Measurements from ENCODE around the gene MICOS13.

MICOS13 gene

DNA sequence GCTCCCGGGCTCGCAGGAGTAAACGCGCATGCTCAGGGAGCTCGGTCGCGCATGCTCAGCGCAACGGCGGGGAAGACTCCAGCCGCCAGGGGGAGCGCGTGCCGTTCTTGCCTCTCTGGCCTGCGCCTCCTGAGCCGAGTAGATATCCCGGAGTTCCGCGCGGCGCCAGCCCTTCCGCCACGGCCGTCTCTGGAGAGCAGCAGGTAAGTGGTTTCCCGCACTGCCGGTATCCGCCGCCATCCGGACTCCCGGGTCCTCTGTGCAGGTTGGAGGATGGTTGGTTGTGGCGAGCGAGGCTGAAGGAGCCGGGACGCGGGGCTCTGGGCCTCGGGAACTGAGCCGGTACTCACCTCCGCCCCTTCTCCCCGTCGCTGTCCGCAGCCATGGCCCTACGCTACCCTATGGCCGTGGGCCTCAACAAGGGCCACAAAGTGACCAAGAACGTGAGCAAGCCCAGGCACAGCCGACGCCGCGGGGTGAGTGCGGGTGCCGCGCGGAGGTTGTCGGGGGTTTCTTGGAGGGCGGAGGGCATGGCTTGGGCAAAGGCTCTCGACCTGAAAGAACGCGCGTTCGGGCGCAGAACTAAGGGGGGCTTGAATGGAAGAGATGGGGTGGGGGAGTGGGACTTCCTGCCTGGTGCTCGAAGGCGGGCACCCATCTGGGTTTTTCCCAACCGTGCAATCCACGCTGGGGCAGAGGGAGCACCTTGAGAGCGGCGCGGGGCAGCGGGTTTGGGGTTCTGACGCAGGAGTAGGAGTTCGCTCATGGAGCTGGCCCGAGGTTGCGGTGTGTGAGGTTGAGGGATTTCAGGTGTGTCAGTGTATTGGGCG, 10.0 kb upstream of the MICOS13 start, which contains the start of gene RPL36 (continued):
- TF ChIP-seq ZNF114 (tag by site-specific recombination; IDR thresholded peaks at IDR 0.05) (no peak), ZSCAN16 (tag by site-specific recombination; IDR thresholded peaks at IDR 0.05) (0 out of 2 replicates have a peak, but pooled peaks have one; percentile 52), RBAK (tag by site-specific recombination; IDR thresholded peaks at IDR 0.05) (0 out of 2 replicates have a peak, but pooled peaks have one; percentile 41), ZNF626 (tag by site-specific recombination; IDR thresholded peaks at IDR 0.05) (no peak), SALL2 (tag by site-specific recombination; IDR thresholded peaks at IDR 0.05; ENCODE audit: borderline replicate concordance) (no peak), ZNF707 (tag by site-specific recombination; IDR thresholded peaks at IDR 0.05) (no peak), SCRT2 (tag by site-specific recombination; IDR thresholded peaks at IDR 0.05) (peak; percentile 84), ZXDB (tag by site-specific recombination; IDR thresholded peaks at IDR 0.05) (peak; percentile 93), EGR2 (tag by site-specific recombination; IDR thresholded peaks at IDR 0.05; ENCODE audit: low read depth) (no peak), TRIM28 (IDR thresholded peaks at IDR 0.05; ENCODE audit: borderline replicate concordance, low read length) (peak; percentile 14; the same call in 1 of the 2 replicates), KLF7 (tag by site-specific recombination; IDR thresholded peaks at IDR 0.05; ENCODE audit: borderline replicate concordance) (peak; percentile 53; the same call in 1 of the 2 replicates), KLF8 (tag by site-specific recombination; IDR thresholded peaks at IDR 0.05) (peak; percentile 81; the same call in 1 of the 2 replicates), ZBTB1 (tag by site-specific recombination; IDR thresholded peaks at IDR 0.05) (no peak), ZNF510 (tag by site-specific recombination; IDR thresholded peaks at IDR 0.05; ENCODE audit: insufficient replicate concordance) (no peak), ZFP69B (tag by site-specific recombination; IDR thresholded peaks at IDR 0.05) (peak; percentile 43; the same call in 1 of the 2 replicates)
- TF ChIP-seq, protein P1, sequence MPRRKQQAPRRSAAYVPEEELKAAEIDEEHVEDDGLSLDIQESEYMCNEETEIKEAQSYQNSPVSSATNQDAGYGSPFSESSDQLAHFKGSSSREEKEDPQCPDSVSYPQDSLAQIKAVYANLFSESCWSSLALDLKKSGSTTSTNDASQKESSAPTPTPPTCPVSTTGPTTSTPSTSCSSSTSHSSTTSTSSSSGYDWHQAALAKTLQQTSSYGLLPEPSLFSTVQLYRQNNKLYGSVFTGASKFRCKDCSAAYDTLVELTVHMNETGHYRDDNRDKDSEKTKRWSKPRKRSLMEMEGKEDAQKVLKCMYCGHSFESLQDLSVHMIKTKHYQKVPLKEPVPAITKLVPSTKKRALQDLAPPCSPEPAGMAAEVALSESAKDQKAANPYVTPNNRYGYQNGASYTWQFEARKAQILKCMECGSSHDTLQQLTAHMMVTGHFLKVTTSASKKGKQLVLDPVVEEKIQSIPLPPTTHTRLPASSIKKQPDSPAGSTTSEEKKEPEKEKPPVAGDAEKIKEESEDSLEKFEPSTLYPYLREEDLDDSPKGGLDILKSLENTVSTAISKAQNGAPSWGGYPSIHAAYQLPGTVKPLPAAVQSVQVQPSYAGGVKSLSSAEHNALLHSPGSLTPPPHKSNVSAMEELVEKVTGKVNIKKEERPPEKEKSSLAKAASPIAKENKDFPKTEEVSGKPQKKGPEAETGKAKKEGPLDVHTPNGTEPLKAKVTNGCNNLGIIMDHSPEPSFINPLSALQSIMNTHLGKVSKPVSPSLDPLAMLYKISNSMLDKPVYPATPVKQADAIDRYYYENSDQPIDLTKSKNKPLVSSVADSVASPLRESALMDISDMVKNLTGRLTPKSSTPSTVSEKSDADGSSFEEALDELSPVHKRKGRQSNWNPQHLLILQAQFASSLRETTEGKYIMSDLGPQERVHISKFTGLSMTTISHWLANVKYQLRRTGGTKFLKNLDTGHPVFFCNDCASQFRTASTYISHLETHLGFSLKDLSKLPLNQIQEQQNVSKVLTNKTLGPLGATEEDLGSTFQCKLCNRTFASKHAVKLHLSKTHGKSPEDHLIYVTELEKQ (tag by site-specific recombination; IDR thresholded peaks at IDR 0.05; ENCODE audit: borderline replicate concordance), result no peak
- TF ChIP-seq, protein P2, sequence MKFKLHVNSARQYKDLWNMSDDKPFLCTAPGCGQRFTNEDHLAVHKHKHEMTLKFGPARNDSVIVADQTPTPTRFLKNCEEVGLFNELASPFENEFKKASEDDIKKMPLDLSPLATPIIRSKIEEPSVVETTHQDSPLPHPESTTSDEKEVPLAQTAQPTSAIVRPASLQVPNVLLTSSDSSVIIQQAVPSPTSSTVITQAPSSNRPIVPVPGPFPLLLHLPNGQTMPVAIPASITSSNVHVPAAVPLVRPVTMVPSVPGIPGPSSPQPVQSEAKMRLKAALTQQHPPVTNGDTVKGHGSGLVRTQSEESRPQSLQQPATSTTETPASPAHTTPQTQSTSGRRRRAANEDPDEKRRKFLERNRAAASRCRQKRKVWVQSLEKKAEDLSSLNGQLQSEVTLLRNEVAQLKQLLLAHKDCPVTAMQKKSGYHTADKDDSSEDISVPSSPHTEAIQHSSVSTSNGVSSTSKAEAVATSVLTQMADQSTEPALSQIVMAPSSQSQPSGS (tag by site-specific recombination; IDR thresholded peaks at IDR 0.05; ENCODE audit: low read depth), result no peak
- TF ChIP-seq, protein P3, sequence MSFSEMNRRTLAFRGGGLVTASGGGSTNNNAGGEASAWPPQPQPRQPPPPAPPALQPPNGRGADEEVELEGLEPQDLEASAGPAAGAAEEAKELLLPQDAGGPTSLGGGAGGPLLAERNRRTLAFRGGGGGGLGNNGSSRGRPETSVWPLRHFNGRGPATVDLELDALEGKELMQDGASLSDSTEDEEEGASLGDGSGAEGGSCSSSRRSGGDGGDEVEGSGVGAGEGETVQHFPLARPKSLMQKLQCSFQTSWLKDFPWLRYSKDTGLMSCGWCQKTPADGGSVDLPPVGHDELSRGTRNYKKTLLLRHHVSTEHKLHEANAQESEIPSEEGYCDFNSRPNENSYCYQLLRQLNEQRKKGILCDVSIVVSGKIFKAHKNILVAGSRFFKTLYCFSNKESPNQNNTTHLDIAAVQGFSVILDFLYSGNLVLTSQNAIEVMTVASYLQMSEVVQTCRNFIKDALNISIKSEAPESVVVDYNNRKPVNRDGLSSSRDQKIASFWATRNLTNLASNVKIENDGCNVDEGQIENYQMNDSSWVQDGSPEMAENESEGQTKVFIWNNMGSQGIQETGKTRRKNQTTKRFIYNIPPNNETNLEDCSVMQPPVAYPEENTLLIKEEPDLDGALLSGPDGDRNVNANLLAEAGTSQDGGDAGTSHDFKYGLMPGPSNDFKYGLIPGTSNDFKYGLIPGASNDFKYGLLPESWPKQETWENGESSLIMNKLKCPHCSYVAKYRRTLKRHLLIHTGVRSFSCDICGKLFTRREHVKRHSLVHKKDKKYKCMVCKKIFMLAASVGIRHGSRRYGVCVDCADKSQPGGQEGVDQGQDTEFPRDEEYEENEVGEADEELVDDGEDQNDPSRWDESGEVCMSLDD (tag by site-specific recombination; IDR thresholded peaks at IDR 0.05), result peak; percentile 56
- TF ChIP-seq, protein P4, sequence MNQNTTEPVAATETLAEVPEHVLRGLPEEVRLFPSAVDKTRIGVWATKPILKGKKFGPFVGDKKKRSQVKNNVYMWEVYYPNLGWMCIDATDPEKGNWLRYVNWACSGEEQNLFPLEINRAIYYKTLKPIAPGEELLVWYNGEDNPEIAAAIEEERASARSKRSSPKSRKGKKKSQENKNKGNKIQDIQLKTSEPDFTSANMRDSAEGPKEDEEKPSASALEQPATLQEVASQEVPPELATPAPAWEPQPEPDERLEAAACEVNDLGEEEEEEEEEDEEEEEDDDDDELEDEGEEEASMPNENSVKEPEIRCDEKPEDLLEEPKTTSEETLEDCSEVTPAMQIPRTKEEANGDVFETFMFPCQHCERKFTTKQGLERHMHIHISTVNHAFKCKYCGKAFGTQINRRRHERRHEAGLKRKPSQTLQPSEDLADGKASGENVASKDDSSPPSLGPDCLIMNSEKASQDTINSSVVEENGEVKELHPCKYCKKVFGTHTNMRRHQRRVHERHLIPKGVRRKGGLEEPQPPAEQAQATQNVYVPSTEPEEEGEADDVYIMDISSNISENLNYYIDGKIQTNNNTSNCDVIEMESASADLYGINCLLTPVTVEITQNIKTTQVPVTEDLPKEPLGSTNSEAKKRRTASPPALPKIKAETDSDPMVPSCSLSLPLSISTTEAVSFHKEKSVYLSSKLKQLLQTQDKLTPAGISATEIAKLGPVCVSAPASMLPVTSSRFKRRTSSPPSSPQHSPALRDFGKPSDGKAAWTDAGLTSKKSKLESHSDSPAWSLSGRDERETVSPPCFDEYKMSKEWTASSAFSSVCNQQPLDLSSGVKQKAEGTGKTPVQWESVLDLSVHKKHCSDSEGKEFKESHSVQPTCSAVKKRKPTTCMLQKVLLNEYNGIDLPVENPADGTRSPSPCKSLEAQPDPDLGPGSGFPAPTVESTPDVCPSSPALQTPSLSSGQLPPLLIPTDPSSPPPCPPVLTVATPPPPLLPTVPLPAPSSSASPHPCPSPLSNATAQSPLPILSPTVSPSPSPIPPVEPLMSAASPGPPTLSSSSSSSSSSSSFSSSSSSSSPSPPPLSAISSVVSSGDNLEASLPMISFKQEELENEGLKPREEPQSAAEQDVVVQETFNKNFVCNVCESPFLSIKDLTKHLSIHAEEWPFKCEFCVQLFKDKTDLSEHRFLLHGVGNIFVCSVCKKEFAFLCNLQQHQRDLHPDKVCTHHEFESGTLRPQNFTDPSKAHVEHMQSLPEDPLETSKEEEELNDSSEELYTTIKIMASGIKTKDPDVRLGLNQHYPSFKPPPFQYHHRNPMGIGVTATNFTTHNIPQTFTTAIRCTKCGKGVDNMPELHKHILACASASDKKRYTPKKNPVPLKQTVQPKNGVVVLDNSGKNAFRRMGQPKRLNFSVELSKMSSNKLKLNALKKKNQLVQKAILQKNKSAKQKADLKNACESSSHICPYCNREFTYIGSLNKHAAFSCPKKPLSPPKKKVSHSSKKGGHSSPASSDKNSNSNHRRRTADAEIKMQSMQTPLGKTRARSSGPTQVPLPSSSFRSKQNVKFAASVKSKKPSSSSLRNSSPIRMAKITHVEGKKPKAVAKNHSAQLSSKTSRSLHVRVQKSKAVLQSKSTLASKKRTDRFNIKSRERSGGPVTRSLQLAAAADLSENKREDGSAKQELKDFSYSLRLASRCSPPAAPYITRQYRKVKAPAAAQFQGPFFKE (tag by site-specific recombination; IDR thresholded peaks at IDR 0.05; ENCODE audit: borderline replicate concordance), result 0 out of 2 replicates have a peak, but pooled peaks have one; percentile 78
- TF ChIP-seq, protein P5, sequence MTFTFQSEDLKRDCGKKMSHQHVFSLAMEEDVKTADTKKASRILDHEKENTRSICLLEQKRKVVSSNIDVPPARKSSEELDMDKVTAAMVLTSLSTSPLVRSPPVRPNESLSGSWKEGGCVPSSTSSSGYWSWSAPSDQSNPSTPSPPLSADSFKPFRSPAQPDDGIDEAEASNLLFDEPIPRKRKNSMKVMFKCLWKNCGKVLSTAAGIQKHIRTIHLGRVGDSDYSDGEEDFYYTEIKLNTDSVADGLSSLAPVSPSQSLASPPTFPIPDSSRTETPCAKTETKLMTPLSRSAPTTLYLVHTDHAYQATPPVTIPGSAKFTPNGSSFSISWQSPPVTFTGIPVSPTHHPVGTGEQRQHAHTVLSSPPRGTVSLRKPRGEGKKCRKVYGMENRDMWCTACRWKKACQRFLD (tag by site-specific recombination; IDR thresholded peaks at IDR 0.05), result peak; percentile 54; the same call in 1 of the 2 replicates
- TF ChIP-seq, protein P6, sequence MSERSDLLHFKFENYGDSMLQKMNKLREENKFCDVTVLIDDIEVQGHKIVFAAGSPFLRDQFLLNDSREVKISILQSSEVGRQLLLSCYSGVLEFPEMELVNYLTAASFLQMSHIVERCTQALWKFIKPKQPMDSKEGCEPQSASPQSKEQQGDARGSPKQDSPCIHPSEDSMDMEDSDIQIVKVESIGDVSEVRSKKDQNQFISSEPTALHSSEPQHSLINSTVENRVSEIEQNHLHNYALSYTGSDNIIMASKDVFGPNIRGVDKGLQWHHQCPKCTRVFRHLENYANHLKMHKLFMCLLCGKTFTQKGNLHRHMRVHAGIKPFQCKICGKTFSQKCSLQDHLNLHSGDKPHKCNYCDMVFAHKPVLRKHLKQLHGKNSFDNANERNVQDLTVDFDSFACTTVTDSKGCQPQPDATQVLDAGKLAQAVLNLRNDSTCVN (tag by site-specific recombination; optimal IDR thresholded peaks at IDR 0.05), result peak; percentile 78

Data from HEK293 (cell line).